Endothelial cell of umbilical vein (primary cell): ENCODE results near the gene ARL2BP. TPM values are rescaled to one million over a fixed set of nuclear protein-coding genes. Genes with fewer than 3 reads are reported as not detected.

Experiments
- BruUV-seq: library from RNA; stranded (reverse); fragments of 400-500 nt; replicated peaks from 2 replicates; lab custom pipeline; 2021; lab: Mats Ljungman, UMichigan
- CTCF ChIA-PET: fragments of 300-600, 350-600 bp; sonication (Branson Sonifier 250); formaldehyde crosslinking; loops from one replicate; lab custom pipeline; 2021; ENCODE audit warnings: antibody characterized with exemption, inconsistent platforms; lab: Charles Lee
- POLR2A ChIA-PET: fragments of 300-600, 350-600 bp; sonication (Branson Sonifier 250); formaldehyde crosslinking; loops from one replicate; lab custom pipeline; 2021; ENCODE audit warnings: antibody characterized with exemption, inconsistent platforms; lab: Charles Lee
- DNase-seq: peaks from one replicate; pipeline ENCODE4 v3.0.0-alpha.2; 2011; ENCODE audit warnings: low read depth, low spot score
- FAIRE-seq: peaks from 2 replicates; lab custom pipeline; 2011; peaks lifted over from hg19 to GRCh38; lab: Jason Lieb, UNC
- H2AFZ ChIP-seq: 2 replicates; pipeline ENCODE4 v1.6.0; 2012; ENCODE audit warnings: low read depth, low read length, control low read depth, inconsistent platforms
- H3K27ac ChIP-seq: 2 replicates; pipeline ENCODE4 v1.5.1; 2011; ENCODE audit warnings: low read depth, mild to moderate bottlenecking, control low read depth, low read length, moderate library complexity; ENCODE audit not compliant: insufficient read depth
- H3K27me3 ChIP-seq, 2 experiments: 2 replicates each; pipeline versions ENCODE4 v1.6.0 to v1.6.1; 2011; ENCODE audit warnings: low read length in 2 of 2, mixed read lengths in 1 of 2; ENCODE audit not compliant: control insufficient read depth in 2 of 2, insufficient read depth in 2 of 2
- H3K36me3 ChIP-seq, 2 experiments: 2 replicates in 1 of 2; 3 replicates in 1 of 2; pipeline ENCODE4 v1.5.1; 2011; ENCODE audit warnings: low read length in 2 of 2, mild to moderate bottlenecking in 1 of 2, moderate library complexity in 1 of 2; ENCODE audit not compliant: control insufficient read depth in 2 of 2, insufficient read depth in 2 of 2; ENCODE audit errors: extremely low read depth in 1 of 2
- H3K4me1 ChIP-seq: 3 replicates; pipeline ENCODE4 v1.5.1; 2011; ENCODE audit warnings: mild to moderate bottlenecking, low read length; ENCODE audit not compliant: control insufficient read depth, insufficient read depth; ENCODE audit errors: extremely low read depth
- H3K4me2 ChIP-seq: 2 replicates; pipeline ENCODE4 v1.6.1; 2011; ENCODE audit warnings: low read length, control low read depth, mixed read lengths; ENCODE audit not compliant: insufficient read depth
- H3K4me3 ChIP-seq, 3 experiments: fragments of 200-600 bp in 1 of 3; sonication (generic), shearing (Covaris generic) in 1 of 3; replicated peaks in 1 of 3; 2 replicates each; pipeline ENCODE4 v1.5.1; 2011 to 2016; ENCODE audit warnings: control low read depth in 3 of 3, low read length in 3 of 3, mild to moderate bottlenecking in 2 of 3, inconsistent platforms in 1 of 3, low read depth in 1 of 3, moderate library complexity in 1 of 3; ENCODE audit not compliant: insufficient read depth in 1 of 3
- H3K79me2 ChIP-seq: 2 replicates; pipeline ENCODE4 v1.6.0; 2012; ENCODE audit warnings: low read length, inconsistent platforms; ENCODE audit not compliant: control insufficient read depth, insufficient read depth
- H3K9ac ChIP-seq: replicated peaks from 2 replicates; pipeline ENCODE3; 2011; ENCODE audit warnings: low read length, control low read depth; ENCODE audit not compliant: insufficient read depth; ENCODE audit errors: extremely low read depth
- H3K9me1 ChIP-seq: replicated peaks from 3 replicates; pipeline ENCODE4 v1.6.0; 2011; ENCODE audit warnings: mild to moderate bottlenecking, low read length; ENCODE audit not compliant: control insufficient read depth, insufficient read depth; ENCODE audit errors: extremely low read depth
- H3K9me3 ChIP-seq: replicated peaks from 2 replicates; pipeline ENCODE4 v1.5.1; 2012; ENCODE audit warnings: low read length, inconsistent platforms; ENCODE audit not compliant: control insufficient read depth, insufficient read depth
- H4K20me1 ChIP-seq: replicated peaks from 2 replicates; pipeline ENCODE3; 2011; ENCODE audit warnings: mild to moderate bottlenecking, low read length; ENCODE audit not compliant: control insufficient read depth, insufficient read depth; ENCODE audit errors: extremely low read depth
- CTCF ChIP-seq, 2 donors: IDR thresholded peaks; 1 replicate in 1 of 2; 2 replicates in 1 of 2; pipeline ENCODE4 v1.5.1; 2011; ENCODE audit warnings: low read length in 2 of 2, mild to moderate bottlenecking in 2 of 2, moderate library complexity in 2 of 2, control low read depth in 1 of 2, inconsistent platforms in 1 of 2, low read depth in 1 of 2; ENCODE audit not compliant: insufficient read depth in 1 of 2; ENCODE audit errors: extremely low read depth in 1 of 2
- EZH2 ChIP-seq: IDR thresholded peaks from 2 replicates; pipeline ENCODE4 v1.6.1; 2012; ENCODE audit warnings: borderline replicate concordance, low read depth, mild to moderate bottlenecking, moderate library complexity, low read length, inconsistent platforms; ENCODE audit not compliant: severe bottlenecking
- FOS ChIP-seq: IDR thresholded peaks from 2 replicates; pipeline ENCODE4 v1.6.1; 2011; ENCODE audit warnings: mild to moderate bottlenecking, low read length, moderate library complexity, borderline replicate concordance; ENCODE audit not compliant: insufficient read depth
- GATA2 ChIP-seq: IDR thresholded peaks from 2 replicates; pipeline ENCODE4 v1.7.0; 2011; ENCODE audit warnings: low read depth, mild to moderate bottlenecking, moderate library complexity, mixed read lengths, low read length; ENCODE audit not compliant: insufficient read length, insufficient read depth
- JUN ChIP-seq: IDR thresholded peaks from 2 replicates; pipeline ENCODE4 v1.6.1; 2011; ENCODE audit warnings: borderline replicate concordance, low read depth; ENCODE audit not compliant: insufficient read length, insufficient read depth
- MAX ChIP-seq: IDR thresholded peaks from 2 replicates; pipeline ENCODE4 v1.6.1; 2011; ENCODE audit not compliant: insufficient read depth, insufficient read length
- MYC ChIP-seq: IDR thresholded peaks from one replicate; pipeline ENCODE4 v1.6.1; 2011; ENCODE audit warnings: mild to moderate bottlenecking, low read depth, low read length
- POLR2A ChIP-seq: IDR thresholded peaks from 2 replicates; pipeline ENCODE4 v1.6.1; 2012; ENCODE audit warnings: low read depth, mild to moderate bottlenecking, control low read depth, low read length
- POLR2AphosphoS5 ChIP-seq: IDR thresholded peaks from 2 replicates; pipeline ENCODE4 v1.6.1; 2012; ENCODE audit warnings: low read depth, mild to moderate bottlenecking, control low read depth, low read length, moderate library complexity; ENCODE audit not compliant: insufficient read depth
- dilution Hi-C: fragments of 300-500 bp; cut with MboI; formaldehyde crosslinking; loops from one replicate; pipeline ENCODE4 v1.15.0; 2019; ENCODE audit warnings: low sequenced_read_pairs; ENCODE audit not compliant: extremely low pct_ligation_motif_present
- intact Hi-C: fragments of 100-400 bp; cut with micrococcal nuclease; formaldehyde crosslinking; loops from one replicate; pipeline ENCODE4 v1.10.0; 2022
- polyA plus RNA-seq, 4 experiments: library from polyadenylated mRNA; depleted of rRNA in 3 of 4; stranded (reverse) in 3 of 4; unstranded in 1 of 4; fragments of >200 nt; gene quantifications; 2 replicates each; pipeline versions ENCODE4 v1.2.1 to v1.2.3, GENCODE V29; 2011 to 2012; ENCODE audit warnings: missing spikeins in 1 of 4
- total RNA-seq: library from RNA; stranded (reverse); gene quantifications from 2 replicates; pipeline ENCODE4 v1.2.3, GENCODE V29; 2021

ARL2BP gene
- total and polyA plus RNA-seq, 2 donors (not counting 3 experiments of a cell fraction or from before 2014, with no cell fraction given) = 80.4 to 111 TPM

- TF ChIP-seq POLR2AphosphoS5 (no peak), FOS (no peak), GATA2 (no peak), CTCF (IDR thresholded peaks at IDR 0.05; ENCODE audit: extremely low read depth in 1 of 2, insufficient read depth in 1 of 2, low read depth in 1 of 2, low read length in 2 of 2) (no peak), EZH2 (no peak), POLR2A (no peak), JUN (no peak), MYC (no peak), MAX (no peak)
- H3K27ac ChIP-seq = no peak overlapping the region
- intact Hi-C loops = no loop called here
- no peak overlapping the region for H3K4me3 ChIP-seq
- H3K27me3 ChIP-seq = no peaks in the 10 kb centered on the region
- DNase-seq = no peak
- H3K79me2 ChIP-seq = no peaks in the 10 kb centered on the region
- FAIRE-seq = no peak
- ChIA-PET CTCF (interaction anchor here (1.3 to 2.2 kb wide), 2 partner anchors 10 to 34 kb away, joined by 4 to 6 read pairs; no protein-coding TSS in a partner anchor), POLR2A (no interaction called here)
- H3K4me1 ChIP-seq = peaks cover 2% of the 10 kb centered on the region
- no peaks in the 10 kb centered on the region for H3K9me1 ChIP-seq
- no peaks in the 10 kb centered on the region for H3K36me3 ChIP-seq
- H2AFZ ChIP-seq = no peak overlapping the region
- no TSS peak for BruUV-seq
- no peaks in the 10 kb centered on the region for H4K20me1 ChIP-seq
- H3K4me2 ChIP-seq = no peak overlapping the region
- H3K9ac ChIP-seq = no peak overlapping the region
- dilution Hi-C loops = no loop called here
- no peaks in the 10 kb centered on the region for H3K9me3 ChIP-seq
These were observed 44.6 kb downstream of the ARL2BP start for GRCh38 chr16:57289391-57290257.
